ENCODE measurements around the gene KAT2A. TPM values are rescaled to one million over a fixed set of nuclear protein-coding genes. Genes with fewer than 3 reads are reported as not detected.

Gene KAT2A
- 42.1 and 47.6 TPM in 2 replicates for total RNA-seq (2021)
- Bru-seq, nascent RNA: percentile 46 among the genes with signal in this experiment
- percentile 64 among the genes with signal in this experiment for BruChase-seq, experiment 1, labeled RNA remaining after a 2-hour chase
- percentile 81 among the genes with signal in this experiment for BruChase-seq, experiment 2, labeled RNA remaining after a 6-hour chase
- long read RNA-seq, transcript KAT2A-202 (18 exons, 2,990 nt): minor isoform, 7 of 34 reads
- long read RNA-seq, transcript KAT2A-201 (18 exons, 3,109 nt): major isoform, 14 of 34 reads
- long read RNA-seq, partial matches to known transcripts: 6 of 34 reads
- long read RNA-seq, other reads (novel, unspliced or antisense): 7 of 34 reads

DNA sequence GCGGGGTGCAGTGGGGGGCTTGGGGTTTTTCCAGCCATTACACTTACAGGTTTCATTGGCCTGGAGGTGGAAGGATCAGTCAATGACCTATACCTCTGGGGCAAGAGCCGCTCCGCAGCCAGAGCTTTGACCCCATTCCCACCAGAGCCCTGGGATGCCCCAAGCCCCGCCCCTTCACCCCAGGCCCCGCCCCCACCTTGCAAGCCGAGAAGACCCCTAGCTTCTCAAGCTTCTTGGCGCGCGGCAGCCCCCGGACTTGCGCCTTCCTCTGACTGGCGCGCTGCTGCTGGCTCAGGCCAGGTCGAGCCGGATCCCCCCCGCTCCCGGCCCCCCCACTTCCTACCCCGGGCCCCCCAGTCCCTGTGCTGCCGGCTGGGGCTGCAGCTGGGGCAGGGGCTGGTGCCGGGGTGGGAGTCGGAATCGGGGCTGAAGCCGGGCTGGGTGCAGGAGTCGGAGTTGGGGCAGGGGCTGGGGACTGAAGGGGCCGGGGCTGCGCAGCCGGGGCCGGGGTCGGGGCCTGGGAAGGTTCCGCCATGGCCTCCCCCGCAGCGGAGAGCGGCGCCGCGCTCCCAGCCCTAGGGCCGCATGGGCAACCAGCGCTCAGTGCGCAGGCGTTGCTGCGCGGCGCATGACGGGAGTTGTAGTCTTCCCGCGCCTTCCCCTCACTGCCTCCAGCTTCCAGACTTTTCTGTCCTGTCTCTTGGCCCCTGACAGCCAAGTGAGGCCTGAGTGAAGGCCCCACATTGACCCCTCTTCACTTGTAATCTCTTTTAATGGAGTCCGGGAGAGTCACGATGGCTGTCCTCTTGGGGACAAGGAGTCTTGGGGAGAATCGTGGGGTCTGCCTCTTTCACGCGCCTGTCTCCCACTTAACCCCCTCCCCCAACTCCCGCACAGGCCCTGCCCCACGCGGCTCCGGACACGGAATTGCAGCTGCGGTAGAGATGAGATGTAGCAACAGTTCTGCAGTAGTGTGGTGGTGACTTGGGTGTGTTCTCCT is at the start of gene KAT2A:
Gene KAT2A, minus strand, starts transcription at position 598 of the 1,000 bp plus-strand sequence. Its CDS starts 63 bp downstream, at position 535.
- Histone ChIP-seq H3F3A (ENCODE audit: insufficient read depth, low read depth) (peaks cover 11% of the 10 kb centered on the region; the same call in 1 of the 2 replicates), H3K9me3 (ENCODE audit: insufficient read depth, low read depth) (no peaks in the 10 kb centered on the region), H3K27ac (no peak within 1 kb of the TSS), H3K4me1 (replicated peaks; ENCODE audit: insufficient read depth) (no peaks in the 10 kb centered on the region; the same call in 1 of the 2 replicates), H3K36me3 (ENCODE audit: low read depth) (no peaks in the 10 kb centered on the region), H4K20me1 (ENCODE audit: insufficient read depth) (0 out of 2 replicates have a peak, but pooled peaks cover 3% of the 10 kb centered on the region), H3K4me2 (peak within 1 kb of the TSS; percentile 78), H3K4me3 (peak within 1 kb of the TSS; percentile 62; the same call in 1 of the 2 replicates), H3K9me2 (ENCODE audit: insufficient read depth) (no peaks in the 10 kb centered on the region), H3K79me2 (ENCODE audit: low read depth) (peaks cover 6% of the 10 kb centered on the region), H2AFZ (peak within 1 kb of the TSS; percentile 85), H3K27me3 (ENCODE audit: insufficient read depth, low read depth) (no peaks in the 10 kb centered on the region)
- peak; percentile 66 to 67 for DNase-seq
- no peak for TF ChIP-seq EZH2 (IDR thresholded peaks at IDR 0.05; ENCODE audit: low read depth)
- TF ChIP-seq, protein P1, sequence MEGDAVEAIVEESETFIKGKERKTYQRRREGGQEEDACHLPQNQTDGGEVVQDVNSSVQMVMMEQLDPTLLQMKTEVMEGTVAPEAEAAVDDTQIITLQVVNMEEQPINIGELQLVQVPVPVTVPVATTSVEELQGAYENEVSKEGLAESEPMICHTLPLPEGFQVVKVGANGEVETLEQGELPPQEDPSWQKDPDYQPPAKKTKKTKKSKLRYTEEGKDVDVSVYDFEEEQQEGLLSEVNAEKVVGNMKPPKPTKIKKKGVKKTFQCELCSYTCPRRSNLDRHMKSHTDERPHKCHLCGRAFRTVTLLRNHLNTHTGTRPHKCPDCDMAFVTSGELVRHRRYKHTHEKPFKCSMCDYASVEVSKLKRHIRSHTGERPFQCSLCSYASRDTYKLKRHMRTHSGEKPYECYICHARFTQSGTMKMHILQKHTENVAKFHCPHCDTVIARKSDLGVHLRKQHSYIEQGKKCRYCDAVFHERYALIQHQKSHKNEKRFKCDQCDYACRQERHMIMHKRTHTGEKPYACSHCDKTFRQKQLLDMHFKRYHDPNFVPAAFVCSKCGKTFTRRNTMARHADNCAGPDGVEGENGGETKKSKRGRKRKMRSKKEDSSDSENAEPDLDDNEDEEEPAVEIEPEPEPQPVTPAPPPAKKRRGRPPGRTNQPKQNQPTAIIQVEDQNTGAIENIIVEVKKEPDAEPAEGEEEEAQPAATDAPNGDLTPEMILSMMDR (conservative IDR thresholded peaks at IDR 0.05): no peak
- intact Hi-C loops (cut with micrococcal nuclease; ENCODE audit: unreplicated experiment): no loop called here
- ChIA-PET CTCF (interaction anchor here (0.6 kb wide), 5 partner anchors 10 to 1932 kb away, joined by 3 to 11 read pairs (median 4); partner anchors contain the start of genes NKIRAS2 and ODAD4), POLR2A (ENCODE audit: unreplicated experiment) (interaction anchor here (0.6 kb wide), 1 partner anchor 64 kb away, joined by 3 read pairs; no protein-coding TSS in a partner anchor)
- BruUV-seq (replicated peaks): no TSS peak

DNA sequence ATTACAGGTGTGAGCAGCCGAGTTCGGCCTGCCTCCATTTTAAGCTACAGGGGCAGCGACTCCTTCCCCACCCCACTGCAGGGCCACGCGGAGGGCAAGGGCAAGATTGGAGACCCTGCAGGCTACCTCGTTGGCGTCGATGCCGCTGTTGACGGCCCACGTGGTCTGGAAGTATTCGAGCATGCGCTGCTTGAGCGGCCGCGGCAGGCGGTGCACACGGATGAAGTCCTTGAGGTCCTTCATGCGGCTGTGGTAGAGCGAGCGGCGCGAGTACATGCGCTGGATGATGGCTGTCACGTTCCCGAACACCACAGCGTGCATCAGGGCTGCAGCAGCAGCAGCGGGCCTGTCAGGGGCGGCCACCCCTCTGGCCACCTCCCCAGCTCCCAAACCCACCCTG is 48.2 kb upstream of the KAT2A start:
- DNase-seq: no peak
- POLR2A ChIA-PET (ENCODE audit: unreplicated experiment): interaction anchor here (0.6 kb wide), 1 partner anchor 150 kb away, joined by 9 read pairs; no protein-coding TSS in a partner anchor
- no TSS peak for BruUV-seq (replicated peaks)
- Histone ChIP-seq H2AFZ (no peak overlapping the region), H3K27ac (no peak overlapping the region), H4K20me1 (ENCODE audit: insufficient read depth) (no peaks in the 10 kb centered on the region), H3F3A (ENCODE audit: insufficient read depth, low read depth) (no peaks in the 10 kb centered on the region), H3K4me3 (no peak overlapping the region), H3K9me2 (ENCODE audit: insufficient read depth) (no peaks in the 10 kb centered on the region), H3K79me2 (ENCODE audit: low read depth) (no peaks in the 10 kb centered on the region), H3K4me2 (no peak overlapping the region), H3K9me3 (ENCODE audit: insufficient read depth, low read depth) (no peaks in the 10 kb centered on the region), H3K27me3 (ENCODE audit: insufficient read depth, low read depth) (peaks cover 37% of the 10 kb centered on the region), H3K4me1 (replicated peaks; ENCODE audit: insufficient read depth) (no peaks in the 10 kb centered on the region), H3K36me3 (ENCODE audit: low read depth) (no peaks in the 10 kb centered on the region)
- intact Hi-C loops (cut with micrococcal nuclease; ENCODE audit: unreplicated experiment): no loop called here
- TF ChIP-seq, protein P1 (conservative IDR thresholded peaks at IDR 0.05): no peak
- TF ChIP-seq EZH2 (IDR thresholded peaks at IDR 0.05; ENCODE audit: low read depth): no peak
- CTCF ChIA-PET: no interaction called here

DNA sequence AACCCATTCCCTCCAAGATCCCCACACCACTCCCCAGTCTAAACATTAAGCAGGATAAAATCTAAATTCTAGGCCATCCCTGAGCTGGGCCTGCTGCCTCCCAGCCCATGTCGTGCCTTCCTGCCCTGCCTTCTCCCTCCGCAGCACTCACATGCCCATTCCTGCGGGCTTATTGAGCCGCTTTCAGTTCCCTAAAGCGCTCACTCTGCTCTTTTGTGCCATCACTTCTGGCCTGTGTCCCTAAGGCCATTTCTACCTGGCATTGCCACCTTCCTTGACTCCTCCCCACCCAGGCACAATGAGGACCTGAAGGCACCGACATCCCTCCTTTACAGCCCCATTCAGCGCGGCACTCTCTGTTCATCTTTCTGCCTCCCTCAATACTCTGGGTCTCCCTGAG is 46.6 kb upstream of the KAT2A start:
- ChIA-PET CTCF (interaction anchor here (0.5 kb wide), 1 partner anchor 426 kb away, joined by 10 read pairs; no protein-coding TSS in a partner anchor), POLR2A (ENCODE audit: unreplicated experiment) (no interaction called here)
- no peak for DNase-seq
- Histone ChIP-seq H3K4me3 (no peak overlapping the region), H3K79me2 (ENCODE audit: low read depth) (no peaks in the 10 kb centered on the region), H3K4me1 (replicated peaks; ENCODE audit: insufficient read depth) (no peaks in the 10 kb centered on the region), H3K27ac (no peak overlapping the region), H3K4me2 (no peak overlapping the region), H2AFZ (no peak overlapping the region), H3K9me3 (ENCODE audit: insufficient read depth, low read depth) (no peaks in the 10 kb centered on the region), H3K27me3 (ENCODE audit: insufficient read depth, low read depth) (peaks cover 23% of the 10 kb centered on the region), H3K9me2 (ENCODE audit: insufficient read depth) (no peaks in the 10 kb centered on the region), H3K36me3 (ENCODE audit: low read depth) (no peaks in the 10 kb centered on the region), H4K20me1 (ENCODE audit: insufficient read depth) (no peaks in the 10 kb centered on the region), H3F3A (ENCODE audit: insufficient read depth, low read depth) (no peaks in the 10 kb centered on the region)
- intact Hi-C loops (cut with micrococcal nuclease; ENCODE audit: unreplicated experiment): no loop called here
- no peak for TF ChIP-seq EZH2 (IDR thresholded peaks at IDR 0.05; ENCODE audit: low read depth)
- TF ChIP-seq, protein P1 (conservative IDR thresholded peaks at IDR 0.05): no peak
- no TSS peak for BruUV-seq (replicated peaks)
